Stromal cell of bone marrow (primary cell): Measurements from ENCODE around the gene XPA.
"Not testable (repeated sequence)": the region's sequence is repeated elsewhere in the genome, so short reads cannot be mapped to it uniquely, and the experiment has no call there.

Experiments used
- DNase-seq: peaks from one replicate; pipeline ENCODE4 v3.0.0-alpha.2; 2012; ENCODE audit warnings: low read depth

XPA gene

GRCh38 chr9:97696803-97697601 is at the start of gene XPA:
Gene XPA, minus strand, starts transcription at chr9:97697340. Its CDS starts 48 bp downstream, at chr9:97697292.
- peak; percentile 89 for DNase-seq

DNA sequence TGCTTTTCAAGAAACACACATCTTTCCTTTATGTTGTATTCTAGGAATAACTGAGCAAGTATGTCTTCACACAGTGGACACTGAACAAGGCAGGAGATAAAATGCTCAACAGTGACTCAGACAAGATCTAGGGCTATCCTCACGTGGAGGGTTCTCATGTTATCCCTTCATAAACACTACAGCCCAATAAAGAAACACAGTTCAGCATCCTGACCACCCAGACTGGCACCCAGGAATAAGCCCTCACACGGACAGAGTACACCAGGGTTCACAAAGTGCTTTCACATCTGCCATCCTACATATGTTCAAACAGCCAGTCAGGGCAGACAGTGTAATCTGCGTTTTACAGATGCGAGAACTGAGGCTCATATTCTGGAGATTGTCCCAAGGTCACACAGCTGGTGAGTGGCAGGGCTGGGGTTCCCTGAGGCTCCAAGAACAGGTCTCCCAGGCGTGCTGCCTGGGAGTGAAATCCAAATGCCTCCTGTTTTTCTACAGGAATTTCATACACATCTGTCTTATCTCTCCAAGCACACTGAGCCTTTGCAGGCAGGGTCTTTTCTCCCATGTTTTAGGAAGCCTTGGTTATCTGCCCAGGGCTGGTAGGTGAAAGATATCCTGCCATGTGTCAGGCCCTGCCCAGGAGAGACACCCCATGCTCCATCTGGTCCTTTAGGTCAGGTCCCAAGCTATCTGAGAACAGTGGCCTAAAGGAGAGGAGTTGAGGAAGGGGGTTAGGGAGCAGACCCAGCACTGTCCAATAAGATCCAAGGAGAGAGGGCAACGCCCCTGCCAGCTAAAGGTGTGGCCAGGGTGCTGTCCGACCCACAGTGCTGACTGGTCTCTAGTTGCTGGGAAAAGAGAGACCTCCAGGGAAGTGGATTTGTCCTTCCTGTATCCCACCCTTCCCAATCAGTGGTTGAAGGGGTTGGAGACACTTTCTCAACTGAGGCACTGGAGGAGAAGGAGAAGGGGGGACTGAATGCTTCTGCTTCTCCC is 47.9 kb upstream of the XPA start:
- no peak for DNase-seq

GRCh38 chr9:97744025-97744424 is 46.9 kb upstream of the XPA start:
- not testable (repeated sequence) for DNase-seq

DNA sequence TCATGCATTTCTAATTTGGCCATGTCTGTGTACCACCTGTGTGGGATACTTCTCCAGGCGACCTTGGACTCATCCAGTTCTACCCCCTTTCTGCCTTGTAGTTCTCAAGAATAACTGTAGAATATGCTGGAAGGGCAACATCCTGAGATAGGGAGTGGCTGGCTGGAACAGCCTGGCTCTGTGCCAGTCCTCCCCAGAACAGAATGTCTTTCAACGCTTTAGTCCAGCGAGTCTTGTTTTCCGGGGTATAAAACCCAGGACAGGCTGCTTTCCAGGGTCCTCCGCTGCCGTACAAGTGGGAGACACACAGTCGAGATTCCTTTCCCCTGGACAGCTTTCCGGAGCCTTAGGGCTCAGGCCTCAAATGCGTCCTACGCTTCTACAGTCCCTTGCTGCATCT is 45.4 kb upstream of the XPA start:
- DNase-seq = no peak

- DNase-seq = no peak
Measured at GRCh38 chr9:97741947-97742346, 44.8 kb upstream of the XPA start.

DNA sequence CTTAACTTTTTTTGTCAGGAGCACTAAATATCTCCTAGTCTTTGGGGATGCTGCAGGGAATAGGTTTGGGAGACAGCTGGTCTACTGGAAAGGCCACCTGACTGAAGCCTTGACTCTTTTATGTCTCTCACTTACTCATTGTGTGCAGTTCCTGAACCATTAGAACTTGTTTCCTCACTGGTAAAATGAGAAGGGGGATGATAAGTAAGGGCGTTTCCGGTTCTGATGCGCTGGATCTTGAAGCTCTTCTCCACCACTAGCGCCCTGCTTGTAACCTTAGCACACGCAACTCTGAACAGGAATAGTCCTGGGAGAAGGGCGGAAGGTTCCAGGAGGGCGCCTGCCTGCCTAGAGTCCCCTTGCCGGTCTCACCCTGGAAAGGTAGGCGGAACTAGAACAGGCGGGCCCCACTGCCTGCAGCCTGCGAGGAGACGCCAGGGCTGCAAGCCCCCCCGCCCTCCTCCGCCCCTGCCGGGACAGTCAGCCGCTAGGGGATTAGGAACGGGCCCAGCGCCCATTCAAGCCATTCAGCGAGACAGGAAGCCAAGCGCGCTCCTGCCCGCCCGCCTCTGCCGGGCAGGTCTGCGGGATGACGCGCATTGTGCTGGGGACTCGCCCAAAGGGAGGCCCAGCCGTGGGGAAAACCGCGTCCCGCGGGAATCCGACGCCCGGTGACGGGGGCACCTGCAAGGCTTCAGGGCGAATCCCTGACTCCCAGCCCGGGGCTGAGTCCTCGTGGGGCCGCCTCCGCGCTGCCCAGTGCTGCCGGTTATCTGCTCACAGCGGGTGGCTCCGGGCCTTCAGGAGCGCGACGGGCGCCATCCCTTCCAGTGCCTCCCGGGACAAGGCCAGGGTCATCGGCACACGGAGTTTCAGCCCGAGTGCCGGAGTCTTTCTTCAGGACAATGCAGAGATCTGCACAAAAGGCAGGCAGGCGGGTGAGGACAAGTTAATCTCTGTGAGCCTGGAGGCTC is 44.0 kb upstream of the XPA start:
- no peak for DNase-seq

DNA sequence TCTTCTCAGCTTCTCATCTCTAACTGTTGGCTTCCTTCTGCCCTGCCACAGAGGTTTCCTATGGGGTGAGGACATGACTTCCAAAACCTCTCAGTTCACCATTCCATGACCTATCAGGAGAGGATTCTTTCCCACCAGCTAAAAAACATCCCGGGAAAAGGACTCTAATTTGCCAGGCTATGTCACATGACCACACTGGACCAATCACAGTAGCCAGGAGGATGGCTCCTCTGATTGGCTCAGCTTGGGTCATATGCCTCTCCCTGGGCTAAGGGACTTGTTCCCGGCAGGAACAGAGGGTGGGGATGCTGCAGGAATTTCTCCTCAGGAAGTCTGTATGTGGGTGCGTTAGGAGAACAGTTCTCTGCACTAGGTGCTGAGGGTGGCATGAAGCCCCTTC is 40.3 kb upstream of the XPA start:
- no peak for DNase-seq

DNA sequence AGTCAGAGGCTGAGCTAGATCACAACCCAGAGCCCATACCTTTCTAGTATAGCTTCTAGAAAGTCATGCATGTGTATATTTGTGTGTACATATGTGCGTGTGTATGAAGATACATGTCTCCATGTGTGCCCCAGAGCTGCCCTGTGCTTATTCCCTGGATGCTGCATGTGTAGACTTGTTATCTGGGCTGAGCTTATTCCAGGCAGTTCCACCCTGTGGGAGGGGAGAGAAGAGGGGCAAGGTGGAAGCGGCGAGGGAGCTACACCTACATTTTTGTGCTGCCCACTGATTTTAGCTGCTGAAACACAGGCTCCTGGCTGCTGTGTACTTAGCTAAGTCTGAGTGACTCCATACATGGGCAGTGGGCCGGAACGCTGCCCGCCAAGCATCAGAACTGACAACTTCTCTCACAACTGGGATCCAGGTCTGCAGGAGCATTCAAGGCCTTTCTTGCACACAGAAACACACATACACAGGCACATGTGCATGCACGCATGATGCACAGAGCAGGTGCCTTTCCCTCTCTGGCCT is 38.0 kb upstream of the XPA start:
- DNase-seq = no peak

- DNase-seq = no peak
Measured at GRCh38 chr9:97726716-97727115, 29.6 kb upstream of the XPA start.

- DNase-seq = no peak
Measured at GRCh38 chr9:97723819-97724218, 26.7 kb upstream of the XPA start.

GRCh38 chr9:97722331-97722730 is 25.2 kb upstream of the XPA start:
- no peak for DNase-seq

GRCh38 chr9:97721396-97721795 is 24.3 kb upstream of the XPA start:
- no peak for DNase-seq

DNA sequence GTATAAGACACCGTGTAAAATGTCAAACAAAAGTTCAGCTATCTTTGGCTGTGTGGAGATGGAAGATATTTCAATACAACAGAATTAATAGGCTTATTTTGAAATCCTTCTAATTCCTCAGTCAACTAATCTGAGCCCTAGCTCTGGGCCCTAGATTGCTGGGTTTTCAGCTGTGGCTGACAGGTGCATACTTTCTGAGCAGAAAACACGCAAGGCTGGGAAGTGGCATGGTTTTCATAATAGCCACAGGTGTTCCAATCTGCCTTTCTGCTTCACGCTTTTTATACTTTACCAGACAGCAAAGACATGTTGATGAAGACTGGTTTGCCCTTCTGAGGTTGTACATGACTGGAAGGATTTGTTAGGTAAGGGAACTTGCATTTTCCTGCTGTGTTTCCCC is 20.7 kb upstream of the XPA start:
- no peak for DNase-seq

GRCh38 chr9:97714435-97714834 is 17.3 kb upstream of the XPA start:
- DNase-seq = peak; percentile 60

DNA sequence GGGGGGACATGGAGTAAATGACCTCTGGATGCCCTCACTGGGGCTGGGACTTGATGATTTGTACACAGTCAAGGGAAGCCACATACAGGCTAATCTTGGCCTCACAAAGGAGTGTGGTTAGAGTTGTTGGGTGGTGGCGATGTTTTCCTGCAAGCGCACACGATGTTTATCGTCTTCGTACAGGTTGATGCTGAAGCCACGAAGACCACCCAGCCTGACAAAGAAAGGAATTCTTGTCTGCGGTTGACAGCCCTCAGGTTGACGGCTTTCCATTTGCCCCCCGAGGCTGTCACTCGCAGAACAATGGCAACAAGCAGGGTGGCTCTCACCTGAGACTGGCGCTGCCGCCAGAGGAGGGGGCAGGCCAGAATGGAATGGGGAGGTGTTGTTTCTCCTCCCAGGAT is 14.1 kb upstream of the XPA start:
- DNase-seq = no peak

DNA sequence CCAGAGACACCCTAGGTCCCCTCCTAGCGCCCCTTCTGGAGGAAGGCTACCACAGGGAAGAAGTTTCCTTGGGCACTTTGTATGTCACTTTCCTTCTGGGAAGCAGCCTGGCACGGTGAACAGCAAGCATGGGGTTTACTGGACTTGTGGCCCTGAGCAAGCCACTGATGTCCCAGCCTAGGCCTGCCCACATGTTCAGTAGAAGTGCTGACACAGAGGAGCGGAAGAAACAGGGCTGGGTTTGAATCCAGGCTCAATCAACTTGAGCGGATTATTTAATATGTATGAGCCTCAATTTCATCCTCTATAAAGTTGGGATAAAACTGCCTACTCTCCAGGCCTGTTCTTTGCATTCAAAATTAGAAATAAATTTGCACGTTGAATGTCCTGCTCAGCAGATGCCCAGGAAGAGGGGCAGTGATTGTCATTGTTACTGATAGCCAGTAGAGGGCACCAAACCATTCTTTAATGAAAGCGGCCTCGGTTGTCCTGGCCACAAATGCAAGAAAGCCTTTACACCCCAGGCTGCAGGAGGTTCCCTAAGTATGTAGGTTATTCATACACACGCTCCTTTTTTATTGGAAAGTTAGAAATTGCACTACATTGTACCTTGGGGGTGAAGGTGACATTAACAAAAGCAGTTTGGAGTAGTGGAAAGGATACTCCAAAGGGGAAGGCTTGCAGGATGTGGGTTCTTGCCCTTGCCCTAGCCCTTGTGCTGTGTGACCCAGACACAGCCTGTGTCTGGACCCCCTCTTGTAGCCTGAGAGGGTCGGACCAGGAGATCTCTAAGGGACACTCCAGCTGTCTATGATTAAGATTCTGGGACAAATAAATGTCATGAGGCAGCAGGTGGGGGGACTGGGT is 13.4 kb upstream of the XPA start:
- DNase-seq = peak; percentile 59

DNA sequence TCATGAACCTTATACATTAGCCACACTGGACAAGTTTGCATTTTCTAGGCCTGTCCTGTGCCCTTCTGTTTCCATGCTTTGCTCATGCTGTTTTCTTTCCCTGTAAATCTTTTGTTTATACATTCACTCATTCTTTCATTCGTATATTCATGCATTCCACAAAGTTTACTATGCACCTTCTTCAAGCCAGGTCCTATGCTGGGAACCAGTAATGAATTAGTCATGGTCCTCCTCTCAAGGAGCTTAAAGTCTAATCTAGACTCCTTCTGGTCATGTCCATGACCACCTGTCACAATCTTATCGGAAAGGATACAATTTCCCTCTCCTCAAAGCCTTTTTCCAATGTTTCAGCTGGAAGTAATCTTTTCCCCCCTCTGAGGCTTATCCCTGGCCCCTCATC is 9.1 kb upstream of the XPA start:
- DNase-seq = no peak

- DNase-seq = peak; percentile 31
Measured at GRCh38 chr9:97705354-97705950, 8.3 kb upstream of the XPA start.

DNA sequence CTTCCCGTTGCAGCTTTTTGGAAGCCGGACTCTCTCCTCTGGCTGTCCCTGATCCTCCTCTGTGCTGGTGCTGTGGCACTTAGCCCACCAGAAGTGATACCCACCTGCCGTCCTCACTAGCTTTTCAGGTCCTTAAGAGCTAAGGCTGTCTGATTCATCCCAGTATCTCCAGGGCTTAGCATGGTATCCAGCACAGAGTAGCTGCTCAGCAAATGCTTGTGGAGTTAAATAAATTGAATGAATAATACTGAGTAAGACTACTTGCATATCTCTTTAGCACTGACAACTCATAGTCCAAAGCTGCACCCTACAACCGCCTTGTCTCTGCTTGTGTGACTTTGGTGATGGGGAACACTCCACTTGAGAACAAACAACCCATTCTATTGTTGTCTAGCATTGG is 7.7 kb upstream of the XPA start:
- no peak for DNase-seq

- DNase-seq = no peak
Measured at GRCh38 chr9:97704345-97704677, 7.2 kb upstream of the XPA start.
